Panc1 (cell line): ENCODE results near the gene UCHL3. TPM values are rescaled to one million over a fixed set of nuclear protein-coding genes. Genes with fewer than 3 reads are reported as not detected.

Experiments used
- ATAC-seq: fragments of 200-7000 bp; cut with Tn5 transposase; 2 replicates; pipeline ENCODE4 v1.9.1; 2020; ENCODE audit warnings: mild to moderate bottlenecking, moderate library complexity
- BruUV-seq: library from RNA; stranded (reverse); fragments of 400-500 nt; replicated peaks from 2 replicates; lab custom pipeline; 2021; lab: Mats Ljungman, UMichigan
- CTCF ChIA-PET: fragments of 300-600 bp; sonication (Branson Sonifier 250); formaldehyde crosslinking; loops from one replicate; lab custom pipeline; 2022; ENCODE audit warnings: antibody characterized with exemption; lab: Charles Lee
- POLR2A ChIA-PET: fragments of 300-600 bp; sonication (Branson Sonifier 250); formaldehyde crosslinking; loops from one replicate; lab custom pipeline; 2022; ENCODE audit warnings: antibody characterized with exemption; lab: Charles Lee
- DNase-seq: peaks from one replicate; pipeline ENCODE4 v3.0.0-alpha.2; 2010; ENCODE audit warnings: low read depth, low spot score
- H3K27ac ChIP-seq: 2 replicates; pipeline ENCODE4 v1.5.1; 2011; ENCODE audit warnings: mild to moderate bottlenecking, low read length, inconsistent platforms
- H3K27me3 ChIP-seq: fragments of 200-500 bp; sonication (Bioruptor generic); 2 replicates; pipeline ENCODE4 v1.6.0; 2014; ENCODE audit warnings: low read length, inconsistent platforms; ENCODE audit not compliant: control insufficient read depth, insufficient read depth
- H3K36me3 ChIP-seq: fragments of 200-500 bp; sonication (Bioruptor generic); 2 replicates; pipeline ENCODE4 v1.5.1; 2014; ENCODE audit warnings: inconsistent platforms, mild to moderate bottlenecking, low read length, moderate library complexity; ENCODE audit not compliant: control insufficient read depth, insufficient read depth
- H3K4me1 ChIP-seq: 2 replicates; pipeline ENCODE4 v1.5.1; 2011; ENCODE audit warnings: inconsistent platforms, mild to moderate bottlenecking, low read length, moderate library complexity; ENCODE audit not compliant: control insufficient read depth, insufficient read depth
- H3K4me3 ChIP-seq, 2 experiments: 2 replicates each; pipeline ENCODE4 v1.5.1; 2011 to 2012; ENCODE audit warnings: low read depth in 2 of 2, low read length in 2 of 2, mild to moderate bottlenecking in 2 of 2, inconsistent platforms in 1 of 2, moderate library complexity in 1 of 2
- H3K9me3 ChIP-seq: fragments of 200-500 bp; sonication (Bioruptor generic); 2 replicates; pipeline ENCODE4 v1.5.1; 2014; ENCODE audit warnings: low read depth, mild to moderate bottlenecking, inconsistent platforms, low read length, moderate library complexity; ENCODE audit not compliant: control insufficient read depth, insufficient read depth
- CTCF ChIP-seq: fragments of 450-650 bp; IDR thresholded peaks from 2 replicates; pipeline ENCODE4 v1.5.1; 2017; ENCODE audit warnings: mild to moderate bottlenecking
- POLR2AphosphoS5 ChIP-seq: IDR thresholded peaks from 2 replicates; pipeline ENCODE4 v1.6.1; 2012; ENCODE audit warnings: mild to moderate bottlenecking, low read depth, low read length, moderate library complexity
- REST ChIP-seq, 2 experiments: IDR thresholded peaks; 2 replicates each; pipeline ENCODE4 v1.6.1; 2011 to 2012; ENCODE audit warnings: low read depth in 2 of 2, control low read depth in 1 of 2, low read length in 1 of 2, mild to moderate bottlenecking in 1 of 2, moderate library complexity in 1 of 2; ENCODE audit not compliant: insufficient read depth in 1 of 2
- SIN3A ChIP-seq: IDR thresholded peaks from 2 replicates; pipeline ENCODE4 v1.6.1; 2012; ENCODE audit warnings: low read depth, mild to moderate bottlenecking, low read length, moderate library complexity, borderline replicate concordance; ENCODE audit not compliant: insufficient read depth
- TCF7L2 ChIP-seq: IDR thresholded peaks from 2 replicates; pipeline ENCODE4 v1.6.1; 2011; ENCODE audit warnings: mild to moderate bottlenecking, low read depth, low read length, inconsistent platforms
- in situ Hi-C: cut with HindIII; loops from 2 replicates; pipeline ENCODE4 v1.10.0; 2016; ENCODE audit warnings: low sequenced_read_pairs, low pct_unique_long_range_greater_than_20kb
- intact Hi-C: fragments of 100-400 bp; cut with micrococcal nuclease; formaldehyde crosslinking; loops from one replicate; pipeline ENCODE4 v1.10.0; 2022; ENCODE audit not compliant: unreplicated experiment
- total RNA-seq: library from RNA; stranded (reverse); gene quantifications from one replicate; pipeline ENCODE4 v1.2.1, GENCODE V29; 2021; ENCODE audit not compliant: unreplicated experiment

UCHL3 gene
- total RNA-seq, 1 experiment from 2014 or later, result 29.3 TPM

GRCh38 chr13:75556961-75557360, 7.4 kb downstream of the UCHL3 start:
- no peaks in the 10 kb centered on the region for H3K27me3 ChIP-seq
- in situ Hi-C loops, result no loop called here
- no peak overlapping the region for H3K4me3 ChIP-seq
- H3K4me1 ChIP-seq, result no peaks in the 10 kb centered on the region
- POLR2A ChIA-PET, result no interaction called here
- no peak overlapping the region for H3K27ac ChIP-seq
- ATAC-seq (no peak), DNase-seq (no peak)
- TF ChIP-seq TCF7L2 (no peak), POLR2AphosphoS5 (no peak), CTCF (no peak), REST (IDR thresholded peaks at IDR 0.05; ENCODE audit: insufficient read depth in 1 of 2, low read depth in 2 of 2, low read length in 1 of 2) (no peak), SIN3A (no peak)
- no peaks in the 10 kb centered on the region for H3K9me3 ChIP-seq
- CTCF ChIA-PET, result interaction anchor here (0.6 kb wide), 1 partner anchor 388 kb away, joined by 3 read pairs; no protein-coding TSS in a partner anchor
- H3K36me3 ChIP-seq, result no peaks in the 10 kb centered on the region; the same call in 1 of the 2 replicates
- BruUV-seq, result no TSS peak
- intact Hi-C loops, result no loop called here

- ATAC-seq, result no peak
- H3K27ac ChIP-seq, result no peak overlapping the region
- no peaks in the 10 kb centered on the region for H3K9me3 ChIP-seq
- in situ Hi-C loops (no loop called here), intact Hi-C loops (no loop called here)
- H3K4me3 ChIP-seq, result no peak overlapping the region
- BruUV-seq, result no TSS peak
- no peaks in the 10 kb centered on the region for H3K4me1 ChIP-seq
- no peaks in the 10 kb centered on the region for H3K27me3 ChIP-seq
- H3K36me3 ChIP-seq, result no peaks in the 10 kb centered on the region; the same call in 1 of the 2 replicates
- DNase-seq, result no peak
- CTCF ChIA-PET, result no interaction called here
- TF ChIP-seq TCF7L2 (no peak), REST (IDR thresholded peaks at IDR 0.05; ENCODE audit: insufficient read depth in 1 of 2, low read depth in 2 of 2, low read length in 1 of 2) (no peak), CTCF (no peak), POLR2AphosphoS5 (no peak), SIN3A (no peak)
- POLR2A ChIA-PET, result no interaction called here
Measured at GRCh38 chr13:75558145-75558840, 8.7 kb downstream of the UCHL3 start.
